PFSK-1 (cell line): Measurements from ENCODE around the gene GREM2.

Source experiments
- FOXP2 ChIP-seq: optimal IDR thresholded peaks from 2 replicates; pipeline ENCODE3; 2011; ENCODE audit warnings: borderline replicate concordance, control low read depth, inconsistent platforms; ENCODE audit not compliant: insufficient read depth; ENCODE audit errors: extremely low read length, extremely low read depth
- POLR2AphosphoS5 ChIP-seq: IDR thresholded peaks from 2 replicates; pipeline ENCODE4 v1.6.1; 2012; ENCODE audit warnings: low read depth, mild to moderate bottlenecking, control low read depth, low read length, moderate library complexity
- SIN3A ChIP-seq: IDR thresholded peaks from 2 replicates; pipeline ENCODE4 v1.6.1; 2012; ENCODE audit warnings: mild to moderate bottlenecking, low read length, moderate library complexity, borderline replicate concordance; ENCODE audit not compliant: insufficient read depth
- TAF1 ChIP-seq: IDR thresholded peaks from 2 replicates; pipeline ENCODE4 v1.6.1; 2012; ENCODE audit warnings: low read length, control low read depth, borderline replicate concordance; ENCODE audit not compliant: insufficient read depth
- TF ChIP-seq, protein P1 (sequence below), 2 experiments: IDR thresholded peaks; 2 replicates each; pipeline versions ENCODE4 v1.6.1 to v1.8.0; 2011 to 2012; ENCODE audit warnings: low read depth in 2 of 2, low read length in 2 of 2, control low read depth in 1 of 2, inconsistent platforms in 1 of 2, mild to moderate bottlenecking in 1 of 2, moderate library complexity in 1 of 2; ENCODE audit not compliant: insufficient read depth in 1 of 2

Gene GREM2

DNA sequence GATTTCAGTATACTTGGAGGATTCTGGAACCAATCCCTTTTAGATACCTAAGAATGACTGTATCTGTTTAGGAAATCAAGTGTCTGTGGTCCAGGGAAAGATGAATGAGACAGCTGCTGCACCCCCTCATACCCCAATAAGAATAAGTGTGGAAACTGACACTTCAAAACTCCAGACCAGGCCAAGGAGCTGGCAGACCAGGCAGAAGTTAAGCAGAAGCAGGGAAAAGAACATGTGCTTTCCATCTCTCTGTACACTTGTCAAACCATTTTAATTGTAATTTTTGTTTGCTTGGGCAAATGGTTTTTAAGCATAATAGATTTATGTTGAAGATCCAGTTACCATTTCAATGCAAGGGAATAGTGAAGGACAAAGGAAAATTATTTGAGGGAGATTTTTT, 100.2 kb downstream of the GREM2 start:
- TF ChIP-seq SIN3A: no peak
- TF ChIP-seq POLR2AphosphoS5: no peak
- TF ChIP-seq TAF1: no peak
- no peak for TF ChIP-seq FOXP2
- TF ChIP-seq, protein P1, sequence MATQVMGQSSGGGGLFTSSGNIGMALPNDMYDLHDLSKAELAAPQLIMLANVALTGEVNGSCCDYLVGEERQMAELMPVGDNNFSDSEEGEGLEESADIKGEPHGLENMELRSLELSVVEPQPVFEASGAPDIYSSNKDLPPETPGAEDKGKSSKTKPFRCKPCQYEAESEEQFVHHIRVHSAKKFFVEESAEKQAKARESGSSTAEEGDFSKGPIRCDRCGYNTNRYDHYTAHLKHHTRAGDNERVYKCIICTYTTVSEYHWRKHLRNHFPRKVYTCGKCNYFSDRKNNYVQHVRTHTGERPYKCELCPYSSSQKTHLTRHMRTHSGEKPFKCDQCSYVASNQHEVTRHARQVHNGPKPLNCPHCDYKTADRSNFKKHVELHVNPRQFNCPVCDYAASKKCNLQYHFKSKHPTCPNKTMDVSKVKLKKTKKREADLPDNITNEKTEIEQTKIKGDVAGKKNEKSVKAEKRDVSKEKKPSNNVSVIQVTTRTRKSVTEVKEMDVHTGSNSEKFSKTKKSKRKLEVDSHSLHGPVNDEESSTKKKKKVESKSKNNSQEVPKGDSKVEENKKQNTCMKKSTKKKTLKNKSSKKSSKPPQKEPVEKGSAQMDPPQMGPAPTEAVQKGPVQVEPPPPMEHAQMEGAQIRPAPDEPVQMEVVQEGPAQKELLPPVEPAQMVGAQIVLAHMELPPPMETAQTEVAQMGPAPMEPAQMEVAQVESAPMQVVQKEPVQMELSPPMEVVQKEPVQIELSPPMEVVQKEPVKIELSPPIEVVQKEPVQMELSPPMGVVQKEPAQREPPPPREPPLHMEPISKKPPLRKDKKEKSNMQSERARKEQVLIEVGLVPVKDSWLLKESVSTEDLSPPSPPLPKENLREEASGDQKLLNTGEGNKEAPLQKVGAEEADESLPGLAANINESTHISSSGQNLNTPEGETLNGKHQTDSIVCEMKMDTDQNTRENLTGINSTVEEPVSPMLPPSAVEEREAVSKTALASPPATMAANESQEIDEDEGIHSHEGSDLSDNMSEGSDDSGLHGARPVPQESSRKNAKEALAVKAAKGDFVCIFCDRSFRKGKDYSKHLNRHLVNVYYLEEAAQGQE (IDR thresholded peaks at IDR 0.05; ENCODE audit: insufficient read depth in 1 of 2, low read depth in 2 of 2, low read length in 2 of 2): no peak

DNA sequence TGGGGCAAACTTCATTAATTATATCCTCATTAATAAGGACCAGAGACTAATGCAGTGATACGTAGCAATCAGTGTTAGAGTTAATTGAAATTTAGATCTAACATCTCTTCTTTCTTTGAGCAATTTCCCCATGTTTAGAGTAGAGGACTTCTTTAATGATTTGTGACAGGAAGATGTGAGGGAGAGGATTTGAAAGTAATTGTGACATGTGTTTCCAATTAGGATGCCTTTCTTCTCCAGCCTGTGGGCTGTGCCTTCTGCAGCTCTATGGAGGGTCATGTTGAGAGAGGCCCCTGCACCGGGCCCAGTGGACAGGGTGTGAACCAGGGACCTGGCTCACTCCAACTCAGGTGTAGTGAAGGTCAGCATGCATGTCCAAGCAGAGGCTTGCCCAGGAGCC, 103.0 kb downstream of the GREM2 start:
- TF ChIP-seq SIN3A (no peak), TAF1 (no peak), POLR2AphosphoS5 (no peak)

DNA sequence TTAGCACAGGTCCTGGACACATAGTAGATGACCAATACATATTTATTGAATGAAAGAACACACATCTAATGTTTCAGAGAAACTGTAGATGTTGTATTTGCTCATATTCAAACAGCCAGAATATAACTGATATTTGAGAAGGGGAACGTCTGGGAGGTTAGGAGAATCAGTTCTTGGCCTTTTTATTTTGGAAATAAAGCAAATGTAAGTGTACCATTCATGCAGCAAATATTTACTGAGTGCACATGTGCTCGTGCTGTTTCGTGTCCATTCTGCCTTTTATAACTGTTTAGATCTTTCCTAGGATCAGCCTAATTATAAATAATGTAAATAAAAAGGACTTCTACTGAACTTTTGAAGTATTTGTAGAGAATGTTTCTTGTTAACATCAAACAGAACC, 103.8 kb downstream of the GREM2 start:
- TF ChIP-seq, protein P1 (IDR thresholded peaks at IDR 0.05; ENCODE audit: insufficient read depth in 1 of 2, low read depth in 2 of 2, low read length in 2 of 2): no peak
- TF ChIP-seq TAF1: no peak
- TF ChIP-seq POLR2AphosphoS5: no peak
- TF ChIP-seq SIN3A: no peak
- TF ChIP-seq FOXP2: no peak

DNA sequence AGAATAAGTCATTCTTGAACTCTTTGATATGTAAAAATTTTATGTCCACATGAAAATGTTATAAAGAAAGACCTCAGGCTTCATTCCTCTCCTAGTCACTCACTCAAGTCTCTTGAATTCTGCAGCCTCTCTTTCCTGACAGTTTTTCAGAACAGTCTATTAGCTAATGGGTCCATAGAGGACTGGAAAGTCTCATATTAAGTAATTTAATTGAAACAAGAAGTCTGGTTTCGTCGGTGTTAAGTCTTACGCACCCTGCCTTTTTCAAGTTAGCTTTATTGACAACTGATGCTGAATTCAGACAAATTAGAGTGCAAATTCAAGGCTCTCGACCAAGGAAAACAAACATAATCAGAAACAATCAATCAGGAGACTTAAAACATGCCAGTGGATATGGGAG, 105.8 kb downstream of the GREM2 start:
- no peak for TF ChIP-seq SIN3A
- no peak for TF ChIP-seq POLR2AphosphoS5
- no peak for TF ChIP-seq FOXP2
- TF ChIP-seq, protein P1 (IDR thresholded peaks at IDR 0.05; ENCODE audit: insufficient read depth in 1 of 2, low read depth in 2 of 2, low read length in 2 of 2): no peak
- no peak for TF ChIP-seq TAF1

DNA sequence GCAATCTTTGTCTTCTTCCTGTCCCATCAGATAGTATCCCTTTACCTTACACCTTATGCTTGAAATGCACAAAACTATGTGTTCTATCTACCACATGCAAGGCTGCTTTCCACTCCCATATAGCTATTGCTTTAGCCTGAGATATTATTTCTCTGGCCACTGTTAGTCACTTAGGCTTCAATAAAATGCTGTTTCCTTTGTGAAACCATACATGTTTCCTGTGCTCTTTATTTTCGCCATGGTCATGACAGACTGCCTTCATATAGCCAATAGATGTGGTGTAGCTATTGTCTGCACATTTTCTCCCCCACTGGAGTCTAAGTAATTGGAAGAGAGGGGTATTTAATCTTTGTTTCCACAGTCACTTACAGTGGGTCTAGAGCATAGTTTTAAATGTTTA, 108.4 kb downstream of the GREM2 start:
- TF ChIP-seq POLR2AphosphoS5 (no peak), TAF1 (no peak), FOXP2 (no peak), SIN3A (no peak)
- TF ChIP-seq, protein P1 (IDR thresholded peaks at IDR 0.05; ENCODE audit: insufficient read depth in 1 of 2, low read depth in 2 of 2, low read length in 2 of 2): no peak

DNA sequence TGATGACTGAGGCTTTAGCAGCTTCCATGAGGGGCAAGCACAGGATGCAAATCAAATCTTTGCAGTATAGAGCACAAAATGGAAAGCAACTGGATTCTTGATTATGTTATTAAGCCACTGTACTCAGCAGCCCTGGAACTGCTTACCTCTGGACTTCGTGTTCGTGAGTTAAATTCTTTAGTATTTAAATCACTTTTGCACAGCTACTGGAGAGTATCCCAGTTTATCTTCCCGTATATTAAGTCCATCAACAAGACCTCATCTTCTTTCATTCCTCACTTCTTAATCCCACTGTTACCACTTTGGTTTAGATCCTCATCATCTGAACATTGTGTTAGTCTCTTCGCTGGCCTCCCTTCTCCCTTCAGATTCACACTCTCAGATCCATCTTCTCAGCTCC, 108.9 kb downstream of the GREM2 start:
- TF ChIP-seq, protein P1 (IDR thresholded peaks at IDR 0.05; ENCODE audit: insufficient read depth in 1 of 2, low read depth in 2 of 2, low read length in 2 of 2): no peak
- TF ChIP-seq SIN3A (no peak), POLR2AphosphoS5 (no peak), TAF1 (no peak), FOXP2 (no peak)
